SK-N-MC (cell line): Measurements from ENCODE around the gene MTHFR.

Source experiments
- EZH2 ChIP-seq: fragments of 200-600 bp; sonication (generic); IDR thresholded peaks from one replicate; pipeline ENCODE4 v1.6.1; 2017; ENCODE audit warnings: antibody characterized with exemption
- FOXP2 ChIP-seq: optimal IDR thresholded peaks from 2 replicates; pipeline ENCODE3; 2011; ENCODE audit warnings: mild to moderate bottlenecking, moderate library complexity; ENCODE audit not compliant: insufficient read depth; ENCODE audit errors: extremely low read length, control extremely low read depth
- POLR2AphosphoS5 ChIP-seq: IDR thresholded peaks from 2 replicates; pipeline ENCODE4 v1.6.1; 2012; ENCODE audit warnings: mild to moderate bottlenecking, low read depth, low read length, borderline replicate concordance

- TF ChIP-seq EZH2 (no peak), POLR2AphosphoS5 (no peak), FOXP2 (no peak)
These were observed 15.5 kb downstream of the MTHFR start for GRCh38 chr1:11790101-11790879.
